ENCODE results near the gene CD300LB.
"Not testable (repeated sequence)": the region's sequence is repeated elsewhere in the genome, so short reads cannot be mapped to it uniquely, and the experiment has no call there.

The CD300LB gene

GRCh38 chr17:74524653-74525464, 6.4 kb downstream of the CD300LB start:
- DNase-seq = no peak

GRCh38 chr17:74523308-74523707, 8.0 kb downstream of the CD300LB start:
- DNase-seq = no peak

GRCh38 chr17:74522381-74523105, 8.7 kb downstream of the CD300LB start:
- no peak for DNase-seq

GRCh38 chr17:74521701-74522201, 9.5 kb downstream of the CD300LB start:
- peak; percentile 16 for DNase-seq

GRCh38 chr17:74520790-74521480, 10.3 kb downstream of the CD300LB start:
- DNase-seq = no peak

GRCh38 chr17:74520016-74520434, 11.2 kb downstream of the CD300LB start:
- DNase-seq = peak; percentile 10

- DNase-seq = not testable (repeated sequence)
Observed at GRCh38 chr17:74518413-74518981, 12.8 kb downstream of the CD300LB start.

- DNase-seq = no peak
Observed at GRCh38 chr17:74516561-74517328, 14.5 kb downstream of the CD300LB start.

GRCh38 chr17:74515941-74516340, 15.3 kb downstream of the CD300LB start:
- no peak for DNase-seq

GRCh38 chr17:74514632-74515334, 16.5 kb downstream of the CD300LB start:
- no peak for DNase-seq

GRCh38 chr17:74513987-74514631, 17.2 kb downstream of the CD300LB start:
- DNase-seq = peak; percentile 41

GRCh38 chr17:74512624-74513091, 18.6 kb downstream of the CD300LB start:
- DNase-seq = peak; percentile 16

- no peak for DNase-seq
Observed at GRCh38 chr17:74512036-74512435, 19.2 kb downstream of the CD300LB start.

- DNase-seq = no peak
Observed at GRCh38 chr17:74508156-74508555, 23.1 kb downstream of the CD300LB start.

- not testable (repeated sequence) for DNase-seq
Observed at GRCh38 chr17:74503949-74504348, 27.3 kb downstream of the CD300LB start.

- no peak for DNase-seq
Observed at GRCh38 chr17:74502861-74503260, 28.4 kb downstream of the CD300LB start.

GRCh38 chr17:74499992-74500391, 31.3 kb downstream of the CD300LB start:
- DNase-seq = no peak

- no peak for DNase-seq
Observed at GRCh38 chr17:74497471-74497870, 33.8 kb downstream of the CD300LB start.

GRCh38 chr17:74493331-74493833, 37.9 kb downstream of the CD300LB start:
- peak; percentile 78 for DNase-seq

GRCh38 chr17:74491626-74492025, 39.6 kb downstream of the CD300LB start:
- no peak for DNase-seq

- no peak for DNase-seq
Observed at GRCh38 chr17:74490716-74491115, 40.6 kb downstream of the CD300LB start.
